K562 (cell line): ENCODE results near the gene TFAP2A. TPM values are rescaled to one million over a fixed set of nuclear protein-coding genes. Genes with fewer than 3 reads are reported as not detected.
A peak's percentile ranks its signal among the peaks of the same experiment; 100 is the strongest.

ENCODE experiments used
- ATF4 ChIP-seq: fragments of 450-650 bp; formaldehyde crosslinking; IDR thresholded peaks from 2 replicates; pipeline ENCODE4 v1.4.0; 2022; ENCODE audit warnings: mild to moderate bottlenecking, moderate library complexity
- ATF7 ChIP-seq: fragments of 450-650 bp; IDR thresholded peaks from 2 replicates; pipeline ENCODE4 v1.7.1; 2014; ENCODE audit warnings: mild to moderate bottlenecking, moderate library complexity
- CBX3 ChIP-seq, 2 experiments: IDR thresholded peaks; 1 replicate in 1 of 2; 2 replicates in 1 of 2; pipeline ENCODE4 v1.6.1; 2012; ENCODE audit warnings: inconsistent platforms in 2 of 2, low read length in 2 of 2, borderline replicate concordance in 1 of 2, control low read depth in 1 of 2
- EHMT2 ChIP-seq: fragments of 450-650 bp; IDR thresholded peaks from 2 replicates; pipeline ENCODE4 v1.6.1; 2018; ENCODE audit warnings: antibody characterized with exemption
- HDGF ChIP-seq: fragments of 450-650 bp; IDR thresholded peaks from 2 replicates; pipeline ENCODE4 v1.6.1; 2016
- HLTF ChIP-seq: fragments of 450-650 bp; IDR thresholded peaks from 2 replicates; pipeline ENCODE4 v1.6.1; 2016
- MAX ChIP-seq: sonication (generic); formaldehyde crosslinking; IDR thresholded peaks from 2 replicates; pipeline ENCODE4 v1.9.0; 2022; ENCODE audit warnings: mild to moderate bottlenecking, missing genetic modification reagents
- MXD1 ChIP-seq: fragments of 250-450 bp; sonication (Bioruptor Pico); IDR thresholded peaks from 2 replicates; pipeline ENCODE4 v1.8.0; 2021; ENCODE audit warnings: borderline replicate concordance, mild to moderate bottlenecking, moderate library complexity; ENCODE audit not compliant: poor library complexity, severe bottlenecking
- MYC ChIP-seq, 2 experiments: fragments of 250-450 bp in 1 of 2; sonication (Bioruptor Pico) in 1 of 2; IDR thresholded peaks; 2 replicates each; pipeline versions ENCODE4 v1.5.1 to v1.6.1; 2012 to 2021; ENCODE audit warnings: low read depth in 2 of 2, borderline replicate concordance in 1 of 2, improper control_type of control experiment in 1 of 2, low read length in 1 of 2, mild to moderate bottlenecking in 1 of 2, moderate library complexity in 1 of 2
- NCOR1 ChIP-seq: fragments of 450-650 bp; IDR thresholded peaks from 2 replicates; pipeline ENCODE4 v1.6.1; 2016; ENCODE audit warnings: mild to moderate bottlenecking, moderate library complexity
- NRF1 ChIP-seq, 2 experiments: fragments of 450-650 bp; IDR thresholded peaks in 1 of 2; conservative IDR thresholded peaks in 1 of 2; 2 replicates each; pipeline ENCODE4 v1.6.1; 2014; ENCODE audit warnings: mild to moderate bottlenecking in 2 of 2
- PKNOX1 ChIP-seq: fragments of 450-650 bp; IDR thresholded peaks from 2 replicates; pipeline ENCODE4 v1.6.1; 2016
- REST ChIP-seq, 2 experiments: fragments of 450-650 bp; formaldehyde crosslinking in 1 of 2; IDR thresholded peaks; 2 replicates each; pipeline versions ENCODE4 v1.4.0 to v1.6.1; 2014 to 2020; ENCODE audit warnings: mild to moderate bottlenecking in 2 of 2, borderline replicate concordance in 1 of 2, low read depth in 1 of 2
- SAFB2 ChIP-seq: fragments of 200-400 bp; formaldehyde crosslinking; IDR thresholded peaks from 2 replicates; pipeline ENCODE4 v1.6.1; 2018; ENCODE audit warnings: borderline replicate concordance, low read length, low read depth, moderate library complexity; ENCODE audit not compliant: severe bottlenecking
- ZNF175 ChIP-seq: fragments of 200-800 bp; sonication (Bioruptor generic); IDR thresholded peaks from 2 replicates; pipeline ENCODE4 v1.6.1; 2016; ENCODE audit warnings: low read depth, mild to moderate bottlenecking, missing genetic modification characterization, missing compliant biosample characterization
- polyA plus RNA-seq, 8 experiments: library from polyadenylated mRNA; depleted of rRNA in 4 of 8; stranded (reverse) in 5 of 8; unstranded in 3 of 8; fragments of >200 nt; fragmentation: Nextera tagmentation in 2 of 8; fragmentation: Illumina TruSeq in 1 of 8; extraction: Ambion mirVana in 2 of 8; extraction: Trizol in 1 of 8; gene quantifications; 2 replicates each; pipeline versions ENCODE4 v1.2.1 to v1.2.3, GENCODE V29; 2011 to 2014; ENCODE audit warnings: inconsistent platforms in 1 of 8, missing spikeins in 1 of 8
- total RNA-seq, 7 experiments: library from RNA; depleted of rRNA in 6 of 7; stranded (reverse); fragments of >200 nt in 6 of 7; fragmentation: Illumina TruSeq in 2 of 7; extraction: Trizol in 2 of 7; gene quantifications; 2 replicates each; pipeline versions ENCODE4 v1.2.1 to v1.2.3, GENCODE V29; 2011 to 2021; ENCODE audit warnings: low replicate concordance in 1 of 7

TFAP2A gene
- total and polyA plus RNA-seq, 9 of the 15 experiments (the other 6 are each of a cell fraction or from before 2014, with no cell fraction given), result 0.14 to 0.53 (median 0.19) TPM; not detected in 1

- TF ChIP-seq CBX3 (IDR thresholded peaks at IDR 0.05; ENCODE audit: borderline replicate concordance in 1 of 2, low read length in 2 of 2) (peak in 1 of 2 experiments; percentile 52; a peak in 1 of 3 replicates), MAX (CRISPR knock-in tag) (no peak), NRF1 (conservative IDR thresholded peaks at IDR 0.05 in 1 of 2, IDR thresholded peaks at IDR 0.05 in 1 of 2) (no peak), MXD1 (no peak), EHMT2 (peak; percentile 60; the same call in 1 of the 2 replicates), ATF7 (peak; percentile 50; the same call in 1 of the 2 replicates), SAFB2 (no peak), REST (IDR thresholded peaks at IDR 0.05; ENCODE audit: borderline replicate concordance) (no peak; the same call in 1 of the 2 replicates), REST (CRISPR knock-in tag; IDR thresholded peaks at IDR 0.05; ENCODE audit: low read depth) (no peak), HDGF (no peak), PKNOX1 (peak; percentile 15; the same call in 1 of the 2 replicates), NCOR1 (peak; percentile 88), ZNF175 (CRISPR knock-in tag) (peak; percentile 48; the same call in 1 of the 2 replicates), HLTF (no peak), ATF4 (CRISPR knock-in tag) (0 out of 2 replicates have a peak, but pooled peaks have one; percentile 17), MYC (IDR thresholded peaks at IDR 0.05; ENCODE audit: low read depth, low read length) (0 out of 2 replicates have a peak, but pooled peaks have one; percentile 0), MYC (CRISPR knock-in tag; IDR thresholded peaks at IDR 0.05; ENCODE audit: borderline replicate concordance, low read depth) (no peak)
These were observed 13.1 kb downstream of the TFAP2A start (continued) for GRCh38 chr6:10401632-10402223.
